Measurements from ENCODE around the gene PTPRE. TPM values are rescaled to one million over a fixed set of nuclear protein-coding genes. Genes with fewer than 3 reads are reported as not detected.
A peak's percentile ranks its signal among the peaks of the same experiment; 100 is the strongest.

PTPRE gene
- total RNA-seq = 10 to 100 TPM; 28.1 to 89.7 (median 54.2) TPM

DNA sequence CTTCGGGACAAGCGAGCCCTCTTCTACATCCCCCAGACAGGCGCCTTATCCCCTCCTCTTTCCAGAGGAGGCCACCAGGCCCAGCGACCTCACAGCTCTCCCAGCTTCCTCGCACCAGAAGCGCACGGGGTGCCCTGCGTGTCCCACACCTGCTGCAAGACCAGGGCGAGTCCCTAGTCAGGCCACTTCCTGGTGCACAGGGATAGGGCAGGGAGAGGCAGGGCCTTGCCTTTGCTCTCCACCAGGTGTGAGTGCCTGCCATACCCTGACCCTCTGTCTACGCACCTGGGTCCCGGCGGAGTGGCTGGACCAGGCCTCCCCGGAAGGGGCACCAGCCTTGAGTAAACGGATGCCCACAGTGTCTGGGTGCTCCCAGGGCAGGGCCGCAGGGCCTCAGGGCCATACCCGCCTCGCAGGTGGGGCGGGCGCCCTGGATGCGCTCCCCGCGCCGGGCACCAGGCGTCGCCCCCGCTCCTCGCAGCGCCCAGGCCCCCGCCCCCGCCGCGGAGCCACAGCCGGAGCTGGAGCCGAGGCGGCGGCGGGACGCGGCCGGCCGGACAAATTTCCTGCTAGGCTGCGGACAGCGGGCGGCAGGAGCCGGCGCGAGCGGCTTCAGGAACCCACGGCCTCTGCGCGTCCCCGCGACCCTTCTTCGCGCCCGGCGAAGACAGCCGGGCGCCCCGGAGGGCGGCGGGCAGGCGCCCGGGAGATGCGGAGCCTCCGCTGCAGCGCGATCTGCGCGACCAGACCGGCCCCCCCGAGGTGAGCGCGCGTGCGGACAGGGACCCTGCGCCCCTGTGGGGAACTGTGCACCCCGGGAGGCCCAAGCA is at the start of gene PTPRE:
PTPRE (plus strand) TSS at position 556 of the 830 bp plus-strand sequence. CDS start 133,779 bp downstream, outside the sequence.
- peak in 1 of 3 donors; percentile 84 for TF ChIP-seq CTCF (IDR thresholded peaks at IDR 0.05)
- no peak for DNase-seq (ENCODE audit: low spot score)
- ATAC-seq (ENCODE audit: low FRiP score) = peak; percentile 83

- no peak for DNase-seq (ENCODE audit: low spot score)
- no peak for ATAC-seq (ENCODE audit: low FRiP score)
- no peak for TF ChIP-seq CTCF (IDR thresholded peaks at IDR 0.05)
These were observed 46.3 kb upstream of the PTPRE start for GRCh38 chr10:127860592-127860991.

- ATAC-seq (ENCODE audit: low FRiP score) = no peak
- DNase-seq (ENCODE audit: low spot score) = no peak
- TF ChIP-seq CTCF (IDR thresholded peaks at IDR 0.05) = no peak
These were observed 43.6 kb upstream of the PTPRE start for GRCh38 chr10:127863231-127863825.

DNA sequence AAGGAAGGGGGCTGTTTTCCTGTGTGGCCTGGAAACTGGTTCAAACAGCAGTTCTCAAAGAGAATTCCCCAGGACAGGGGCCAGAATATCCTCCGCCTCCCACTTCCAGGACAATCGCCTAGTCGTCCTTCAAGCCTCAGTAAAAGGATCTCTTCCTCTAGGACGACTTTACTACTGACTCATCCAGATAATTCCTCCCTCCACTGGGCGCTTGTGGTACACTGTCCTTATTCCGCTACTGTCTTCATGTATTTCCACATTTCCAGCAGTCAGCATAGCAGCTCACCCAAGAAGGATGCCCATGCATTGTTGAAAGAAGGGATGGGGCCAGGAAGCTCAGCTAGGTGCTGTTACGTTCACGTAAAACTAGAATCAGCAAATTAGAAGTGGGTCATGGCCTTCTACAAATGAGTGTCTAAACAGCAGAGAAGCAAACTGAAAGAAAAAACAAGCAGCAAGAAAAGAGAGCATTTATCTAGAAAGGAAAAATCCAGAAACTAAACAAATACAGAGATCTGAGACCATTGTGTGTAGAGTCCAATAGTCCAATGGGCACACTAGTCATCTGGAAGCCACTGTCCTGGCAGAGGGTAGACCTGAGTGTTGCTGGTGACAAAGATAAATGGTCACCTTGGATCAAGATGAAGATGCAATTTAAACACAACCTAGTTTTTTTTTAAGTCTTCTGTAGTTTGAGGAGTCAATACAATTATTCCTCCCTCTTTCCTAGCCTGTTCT is 40.5 kb upstream of the PTPRE start:
- no peak for DNase-seq (ENCODE audit: low spot score)
- no peak for ATAC-seq (ENCODE audit: low FRiP score)
- no peak for TF ChIP-seq CTCF (IDR thresholded peaks at IDR 0.05)

- DNase-seq (ENCODE audit: low spot score) (no peak), ATAC-seq (ENCODE audit: low FRiP score) (no peak)
- no peak for TF ChIP-seq CTCF (IDR thresholded peaks at IDR 0.05)
These were observed 39.1 kb upstream of the PTPRE start for GRCh38 chr10:127867805-127868204.

DNA sequence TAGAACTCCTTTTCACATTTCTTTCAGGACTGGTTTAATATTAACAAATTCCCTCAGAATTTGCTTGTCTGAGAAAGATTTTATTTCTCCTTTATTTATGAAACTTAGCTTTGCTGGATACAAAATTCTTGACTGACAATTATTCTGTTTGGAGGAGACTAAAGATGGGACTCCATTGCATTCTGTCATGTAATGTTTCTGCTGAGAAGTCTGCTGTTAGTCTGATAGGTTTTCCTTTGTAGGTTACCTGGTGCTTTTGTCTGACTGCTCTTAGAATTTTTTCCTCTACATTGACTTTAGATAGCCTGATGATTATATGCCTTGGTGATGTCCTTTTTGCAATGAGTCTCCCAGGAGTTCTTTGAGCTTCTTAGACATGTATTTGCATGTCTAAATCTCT is 37.6 kb upstream of the PTPRE start:
- no peak for ATAC-seq (ENCODE audit: low FRiP score)
- no peak for DNase-seq (ENCODE audit: low spot score)
- TF ChIP-seq CTCF (IDR thresholded peaks at IDR 0.05) = no peak

Data from omental fat pad (tissue), 4 donors.